Lower leg skin (tissue), 3 donors: ENCODE results near the gene SLC43A1.

Experiments
- POLR2A ChIP-seq, 2 donors: fragments of 450-650 bp; IDR thresholded peaks; one replicate each; pipeline ENCODE4 v1.6.1; 2016 to 2017; ENCODE audit warnings: antibody characterized with exemption in 2 of 2, mild to moderate bottlenecking in 1 of 2, moderate library complexity in 1 of 2
- TF ChIP-seq, protein P1 (sequence below), 3 donors: fragments of 450-650 bp; IDR thresholded peaks; one replicate each; pipeline ENCODE4 v1.5.1; 2016; ENCODE audit warnings: antibody characterized with exemption in 3 of 3, mild to moderate bottlenecking in 3 of 3, moderate library complexity in 2 of 3

DNA sequence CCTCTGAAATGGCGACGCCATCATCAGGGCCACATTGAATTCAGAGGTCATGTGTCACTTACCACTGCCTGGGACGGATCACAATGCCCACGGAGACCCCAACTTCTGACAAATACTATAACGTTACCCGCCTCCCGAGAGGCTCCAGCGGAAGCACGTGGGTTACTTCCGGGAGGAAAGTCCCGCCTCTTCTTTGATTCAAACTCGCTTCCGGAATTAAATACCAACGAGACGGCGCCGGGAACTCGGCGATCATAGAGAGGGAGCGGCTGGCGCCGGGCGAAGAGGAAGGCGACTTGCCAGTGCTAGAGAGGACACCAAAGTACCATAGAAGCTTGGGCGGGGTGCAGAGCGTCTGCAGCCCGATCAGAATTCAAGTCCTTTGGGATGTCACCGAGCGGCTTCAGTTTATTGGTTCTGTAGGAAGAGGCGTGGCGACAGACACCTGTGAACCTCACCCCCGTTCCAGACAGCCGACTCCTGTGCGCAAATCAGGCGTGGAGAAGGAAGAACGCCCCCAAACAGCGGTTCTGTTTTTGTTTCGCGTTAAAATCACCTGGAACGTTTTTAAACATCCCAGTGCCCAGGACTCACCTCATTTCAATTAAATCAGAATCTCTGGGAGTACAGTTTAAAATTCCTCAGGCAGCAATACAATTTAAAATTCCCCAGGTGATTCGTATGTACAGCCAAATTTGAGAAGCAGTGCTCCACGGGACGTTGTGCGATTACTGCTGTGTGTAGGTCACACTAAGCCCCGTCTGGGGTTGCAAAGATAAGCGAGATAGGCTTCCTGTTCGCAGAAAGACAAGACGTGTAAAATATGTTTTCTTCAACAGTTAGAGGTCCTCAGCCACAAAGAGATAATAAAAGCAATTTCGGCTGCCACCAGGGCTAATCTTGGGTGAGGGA, 15.3 kb upstream of the SLC43A1 start, which contains the start of gene TIMM10:
- TF ChIP-seq, protein P1, sequence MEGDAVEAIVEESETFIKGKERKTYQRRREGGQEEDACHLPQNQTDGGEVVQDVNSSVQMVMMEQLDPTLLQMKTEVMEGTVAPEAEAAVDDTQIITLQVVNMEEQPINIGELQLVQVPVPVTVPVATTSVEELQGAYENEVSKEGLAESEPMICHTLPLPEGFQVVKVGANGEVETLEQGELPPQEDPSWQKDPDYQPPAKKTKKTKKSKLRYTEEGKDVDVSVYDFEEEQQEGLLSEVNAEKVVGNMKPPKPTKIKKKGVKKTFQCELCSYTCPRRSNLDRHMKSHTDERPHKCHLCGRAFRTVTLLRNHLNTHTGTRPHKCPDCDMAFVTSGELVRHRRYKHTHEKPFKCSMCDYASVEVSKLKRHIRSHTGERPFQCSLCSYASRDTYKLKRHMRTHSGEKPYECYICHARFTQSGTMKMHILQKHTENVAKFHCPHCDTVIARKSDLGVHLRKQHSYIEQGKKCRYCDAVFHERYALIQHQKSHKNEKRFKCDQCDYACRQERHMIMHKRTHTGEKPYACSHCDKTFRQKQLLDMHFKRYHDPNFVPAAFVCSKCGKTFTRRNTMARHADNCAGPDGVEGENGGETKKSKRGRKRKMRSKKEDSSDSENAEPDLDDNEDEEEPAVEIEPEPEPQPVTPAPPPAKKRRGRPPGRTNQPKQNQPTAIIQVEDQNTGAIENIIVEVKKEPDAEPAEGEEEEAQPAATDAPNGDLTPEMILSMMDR (IDR thresholded peaks at IDR 0.05): no peak
- TF ChIP-seq POLR2A (IDR thresholded peaks at IDR 0.05): no peak
